GM23248 (cell line): ENCODE results near the gene CRISP3. TPM values are rescaled to one million over a fixed set of nuclear protein-coding genes. Genes with fewer than 3 reads are reported as not detected.
"Not testable (repeated sequence)": the region's sequence is repeated elsewhere in the genome, so short reads cannot be mapped to it uniquely, and the experiment has no call there.

Experiments used
- DNase-seq: peaks from one replicate; pipeline ENCODE4 v3.0.0-alpha.2; 2015
- H2AFZ ChIP-seq: fragments of 200-600 bp; sonication (generic); 2 replicates; pipeline ENCODE4 v1.6.1; 2016; ENCODE audit warnings: antibody characterized with exemption
- H3F3A ChIP-seq: fragments of 200-600 bp; sonication (generic); 2 replicates; pipeline ENCODE4 v1.6.1; 2016; ENCODE audit warnings: mild to moderate bottlenecking, antibody characterized with exemption, mixed run types; ENCODE audit not compliant: insufficient read depth
- H3K27ac ChIP-seq: fragments of 200-600 bp; sonication (generic); 2 replicates; pipeline ENCODE4 v1.5.1; 2016; ENCODE audit warnings: mild to moderate bottlenecking
- H3K27me3 ChIP-seq: fragments of 200-600 bp; sonication (generic); replicated peaks from 2 replicates; pipeline ENCODE4 v1.6.1; 2016; ENCODE audit warnings: mild to moderate bottlenecking; ENCODE audit not compliant: insufficient read depth
- H3K36me3 ChIP-seq: fragments of 200-600 bp; sonication (generic); 2 replicates; pipeline ENCODE4 v1.6.1; 2016; ENCODE audit warnings: low read depth, mild to moderate bottlenecking
- H3K4me1 ChIP-seq: fragments of 200-600 bp; sonication (generic); 2 replicates; pipeline ENCODE4 v1.6.1; 2016; ENCODE audit warnings: mild to moderate bottlenecking; ENCODE audit not compliant: insufficient read depth
- H3K4me2 ChIP-seq: fragments of 200-600 bp; sonication (generic); one replicate; pipeline ENCODE4 v1.6.1; 2016; ENCODE audit warnings: mild to moderate bottlenecking; ENCODE audit not compliant: unreplicated experiment
- H3K4me3 ChIP-seq: fragments of 200-600 bp; sonication (generic); 2 replicates; pipeline ENCODE4 v1.5.1; 2016; ENCODE audit warnings: mild to moderate bottlenecking
- H3K79me2 ChIP-seq: fragments of 200-600 bp; sonication (generic); 2 replicates; pipeline ENCODE4 v1.6.1; 2016; ENCODE audit warnings: mild to moderate bottlenecking; ENCODE audit not compliant: insufficient read depth
- H3K9ac ChIP-seq: fragments of 200-600 bp; sonication (generic); 2 replicates; pipeline ENCODE4 v1.6.1; 2016; ENCODE audit warnings: mild to moderate bottlenecking
- H3K9me2 ChIP-seq: fragments of 200-600 bp; sonication (generic); 2 replicates; pipeline ENCODE4 v1.6.1; 2016; ENCODE audit warnings: mixed run types, mild to moderate bottlenecking, moderate library complexity; ENCODE audit not compliant: insufficient read depth
- H3K9me3 ChIP-seq: fragments of 200-600 bp; sonication (generic); one replicate; pipeline ENCODE4 v1.6.1; 2017; ENCODE audit warnings: low read depth
- H4K20me1 ChIP-seq: fragments of 200-600 bp; sonication (generic); 2 replicates; pipeline ENCODE4 v1.6.0; 2016; ENCODE audit not compliant: insufficient read depth
- EZH2 ChIP-seq: fragments of 200-600 bp; sonication (generic); IDR thresholded peaks from 2 replicates; pipeline ENCODE4 v1.6.1; 2018; ENCODE audit warnings: antibody characterized with exemption, mild to moderate bottlenecking; ENCODE audit not compliant: insufficient read depth, poor library complexity, severe bottlenecking
- EZH2phosphoT487 ChIP-seq: fragments of 200-600 bp; sonication (generic); IDR thresholded peaks from 2 replicates; pipeline ENCODE4 v1.6.1; 2018; ENCODE audit warnings: antibody characterized with exemption, moderate library complexity, mild to moderate bottlenecking, low read depth; ENCODE audit not compliant: insufficient read depth
- WGBS, 2 experiments: methylation state at CpG; one replicate each; pipeline ENCODE4 v1.1.6; 2015 to 2017; ENCODE audit warnings: low lambda C conversion rate in 2 of 2, low coverage in 1 of 2; ENCODE audit errors: missing lambda C conversion rate in 2 of 2; 5-methylcytosine and 5-hydroxymethylcytosine counted together
- in situ Hi-C: fragments of 300-500 bp; cut with MboI; formaldehyde crosslinking; loops from 2 replicates; pipeline ENCODE4 v1.15.0; 2020
- polyA plus RNA-seq: library from polyadenylated mRNA; unstranded; fragments of >200 nt; fragmentation: Nextera tagmentation; extraction: Ambion mirVana; gene quantifications from 2 replicates; pipeline ENCODE4 v1.2.1, GENCODE V29; 2016
- total RNA-seq: library from RNA; depleted of rRNA; stranded (reverse); fragments of >200 nt; shearing (Covaris generic); gene quantifications from 2 replicates; pipeline ENCODE4 v1.2.3, GENCODE V29; 2014

The CRISP3 gene
- total and polyA plus RNA-seq, 2 experiments from 2014 or later = not detected

- H3K27ac ChIP-seq = no peak overlapping the region
- H3K9me2 ChIP-seq = no peaks in the 10 kb centered on the region
- no peak for DNase-seq
- no peaks in the 10 kb centered on the region for H3K27me3 ChIP-seq
- TF ChIP-seq EZH2phosphoT487 = no peak
- TF ChIP-seq EZH2 = no peak
- no peak overlapping the region for H3K4me3 ChIP-seq
- no peak overlapping the region for H3K9ac ChIP-seq
- H3K4me1 ChIP-seq = no peaks in the 10 kb centered on the region
- WGBS, 2 experiments = 0 to 1% methylated on average over 2 of the region's 2 CpGs
- H3F3A ChIP-seq = no peaks in the 10 kb centered on the region
- in situ Hi-C loops = no loop called here
- no peaks in the 10 kb centered on the region for H3K79me2 ChIP-seq
- no peaks in the 10 kb centered on the region for H4K20me1 ChIP-seq
- no peak overlapping the region for H3K4me2 ChIP-seq
- no peak overlapping the region for H2AFZ ChIP-seq
- no peaks in the 10 kb centered on the region for H3K36me3 ChIP-seq
- H3K9me3 ChIP-seq = no peaks in the 10 kb centered on the region
Measured at GRCh38 chr6:49733680-49734079, 10.5 kb downstream of the CRISP3 start.

GRCh38 chr6:49732781-49733180 lies 11.4 kb downstream of the CRISP3 start:
- Histone ChIP-seq H3K27me3 (no peaks in the 10 kb centered on the region), H4K20me1 (no peaks in the 10 kb centered on the region), H3K4me1 (no peaks in the 10 kb centered on the region), H3K9me2 (no peaks in the 10 kb centered on the region), H3K36me3 (no peaks in the 10 kb centered on the region), H3F3A (no peaks in the 10 kb centered on the region), H3K4me2 (no peak overlapping the region), H3K79me2 (no peaks in the 10 kb centered on the region), H3K9me3 (no peaks in the 10 kb centered on the region), H3K4me3 (no peak overlapping the region), H3K9ac (no peak overlapping the region), H2AFZ (no peak overlapping the region; the same call in 1 of the 2 replicates), H3K27ac (no peak overlapping the region)
- TF ChIP-seq EZH2 (no peak), EZH2phosphoT487 (no peak)
- 31 to 33% methylated on average over 3 of the region's 3 CpGs for WGBS, 2 experiments
- in situ Hi-C loops = no loop called here
- DNase-seq = no peak

- Histone ChIP-seq H3K9me3 (no peaks in the 10 kb centered on the region), H3K27me3 (no peaks in the 10 kb centered on the region), H3K79me2 (no peaks in the 10 kb centered on the region), H3F3A (no peaks in the 10 kb centered on the region), H4K20me1 (no peaks in the 10 kb centered on the region), H3K36me3 (no peaks in the 10 kb centered on the region), H3K9me2 (no peaks in the 10 kb centered on the region), H3K9ac (no peak overlapping the region), H2AFZ (no peak overlapping the region), H3K27ac (no peak overlapping the region), H3K4me2 (no peak overlapping the region), H3K4me3 (no peak overlapping the region), H3K4me1 (no peaks in the 10 kb centered on the region)
- TF ChIP-seq EZH2 (no peak), EZH2phosphoT487 (no peak)
- DNase-seq = no peak
- in situ Hi-C loops = no loop called here
Measured at GRCh38 chr6:49730251-49730650, 13.9 kb downstream of the CRISP3 start.

GRCh38 chr6:49723917-49724316 lies 20.3 kb downstream of the CRISP3 start:
- H3K4me2 ChIP-seq, H2AFZ ChIP-seq, H3K36me3 ChIP-seq, H3K4me3 ChIP-seq, H3K27ac ChIP-seq, H3K9ac ChIP-seq, in situ Hi-C loops, H3K9me2 ChIP-seq, H3K27me3 ChIP-seq, H3F3A ChIP-seq, H3K79me2 ChIP-seq, DNase-seq, H3K4me1 ChIP-seq, H3K9me3 ChIP-seq, H4K20me1 ChIP-seq: not testable (repeated sequence)
- 14 to 15% methylated on average over 4 of the region's 4 CpGs for WGBS, 2 experiments

- H4K20me1 ChIP-seq = no peaks in the 10 kb centered on the region
- H3K4me1 ChIP-seq = no peaks in the 10 kb centered on the region
- TF ChIP-seq EZH2 (no peak), EZH2phosphoT487 (no peak)
- no peaks in the 10 kb centered on the region for H3K9me2 ChIP-seq
- in situ Hi-C loops = no loop called here
- 11 to 14% methylated on average over 2 of the region's 2 CpGs for WGBS, 2 experiments
- DNase-seq = no peak
- no peak overlapping the region for H3K27ac ChIP-seq
- H3K4me2 ChIP-seq = no peak overlapping the region
- no peaks in the 10 kb centered on the region for H3K79me2 ChIP-seq
- H3K27me3 ChIP-seq = no peaks in the 10 kb centered on the region
- no peak overlapping the region for H3K4me3 ChIP-seq
- H2AFZ ChIP-seq = no peak overlapping the region
- no peaks in the 10 kb centered on the region for H3K9me3 ChIP-seq
- no peaks in the 10 kb centered on the region for H3F3A ChIP-seq
- H3K36me3 ChIP-seq = no peaks in the 10 kb centered on the region
- H3K9ac ChIP-seq = no peak overlapping the region
Measured at GRCh38 chr6:49721297-49721696, 22.9 kb downstream of the CRISP3 start.
